Skin epidermis (tissue), 12 donors: ENCODE data around the gene ATP5F1D.
A peak's percentile ranks its signal among the peaks of the same experiment; 100 is the strongest.
"Not testable (repeated sequence)": the region's sequence is repeated elsewhere in the genome, so short reads cannot be mapped to it uniquely, and the experiment has no call there.

Experiments
- H3K27ac ChIP-seq, 21 experiments: fragments of 200-600 bp; sonication (generic) in 11 of 21; one replicate each; pipeline ENCODE4 v1.5.0; 2020; ENCODE audit warnings: mild to moderate bottlenecking in 3 of 21, inconsistent platforms in 2 of 21, moderate library complexity in 2 of 21
- H3K4me3 ChIP-seq, 7 experiments: fragments of 200-600 bp; sonication (generic) in 2 of 7; one replicate each; pipeline ENCODE4 v1.5.0; 2020; ENCODE audit warnings: inconsistent platforms in 2 of 7, mild to moderate bottlenecking in 2 of 7, moderate library complexity in 1 of 7

Gene ATP5F1D

DNA sequence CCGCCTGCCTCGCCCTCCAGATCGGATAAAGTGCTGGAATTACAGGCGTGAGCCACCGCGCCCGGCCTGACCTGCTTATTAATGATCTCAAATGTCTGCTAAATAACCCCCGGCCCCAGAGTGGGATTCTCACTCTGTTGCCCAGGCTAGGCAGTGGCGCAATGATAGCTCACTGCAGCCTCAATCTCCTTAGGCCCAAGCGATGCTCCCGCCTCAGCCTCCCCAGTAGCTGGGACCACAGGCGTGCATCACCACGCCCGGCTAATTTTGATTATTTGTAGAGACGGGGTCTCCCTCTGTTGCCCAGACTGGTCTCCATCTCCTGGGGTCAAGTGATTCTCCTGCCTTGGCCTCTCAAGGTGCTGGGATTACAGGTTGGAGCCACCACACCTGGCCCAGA lies 626 bp upstream of the ATP5F1D start:
- Histone ChIP-seq H3K27ac (peak overlapping the region in 15 of 21 experiments; percentile 13 to 97 (median 87)), H3K4me3 (peak overlapping the region in 6 of 7 experiments; percentile 18 to 95 (median 53))

DNA sequence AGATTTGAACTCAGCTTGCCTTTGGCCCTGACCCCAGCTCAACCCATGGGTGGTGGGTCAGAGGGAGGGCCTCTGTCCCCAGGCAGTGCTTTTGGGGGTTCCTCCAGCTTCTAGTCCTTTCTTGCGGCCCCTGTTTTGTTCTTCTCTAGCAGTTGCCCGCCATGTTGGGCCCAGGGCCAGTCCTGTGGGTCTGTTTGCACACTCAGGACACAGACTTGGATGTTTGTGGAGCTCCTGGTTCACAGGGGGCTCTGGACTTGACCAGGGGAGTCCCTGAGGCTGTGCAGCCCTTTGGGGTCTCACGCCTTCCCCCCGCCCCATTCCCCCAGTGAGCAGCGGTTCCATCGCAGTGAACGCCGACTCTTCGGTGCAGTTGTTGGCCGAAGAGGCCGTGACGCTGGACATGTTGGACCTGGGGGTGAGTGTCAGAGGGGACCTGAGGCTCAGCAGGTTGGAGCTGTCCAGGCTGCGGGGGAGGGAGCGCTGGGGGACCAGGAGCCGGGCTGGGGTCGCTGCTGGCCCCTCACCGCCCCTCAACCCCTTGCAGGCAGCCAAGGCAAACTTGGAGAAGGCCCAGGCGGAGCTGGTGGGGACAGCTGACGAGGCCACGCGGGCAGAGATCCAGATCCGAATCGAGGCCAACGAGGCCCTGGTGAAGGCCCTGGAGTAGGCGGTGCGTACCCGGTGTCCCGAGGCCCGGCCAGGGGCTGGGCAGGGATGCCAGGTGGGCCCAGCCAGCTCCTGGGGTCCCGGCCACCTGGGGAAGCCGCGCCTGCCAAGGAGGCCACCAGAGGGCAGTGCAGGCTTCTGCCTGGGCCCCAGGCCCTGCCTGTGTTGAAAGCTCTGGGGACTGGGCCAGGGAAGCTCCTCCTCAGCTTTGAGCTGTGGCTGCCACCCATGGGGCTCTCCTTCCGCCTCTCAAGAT lies 2.5 kb downstream of the ATP5F1D start:
- H3K4me3 ChIP-seq: peak overlapping the region in 6 of 7 experiments; percentile 15 to 37 (median 24)
- peak overlapping the region in 20 of 21 experiments; percentile 65 to 100 (median 87) for H3K27ac ChIP-seq

DNA sequence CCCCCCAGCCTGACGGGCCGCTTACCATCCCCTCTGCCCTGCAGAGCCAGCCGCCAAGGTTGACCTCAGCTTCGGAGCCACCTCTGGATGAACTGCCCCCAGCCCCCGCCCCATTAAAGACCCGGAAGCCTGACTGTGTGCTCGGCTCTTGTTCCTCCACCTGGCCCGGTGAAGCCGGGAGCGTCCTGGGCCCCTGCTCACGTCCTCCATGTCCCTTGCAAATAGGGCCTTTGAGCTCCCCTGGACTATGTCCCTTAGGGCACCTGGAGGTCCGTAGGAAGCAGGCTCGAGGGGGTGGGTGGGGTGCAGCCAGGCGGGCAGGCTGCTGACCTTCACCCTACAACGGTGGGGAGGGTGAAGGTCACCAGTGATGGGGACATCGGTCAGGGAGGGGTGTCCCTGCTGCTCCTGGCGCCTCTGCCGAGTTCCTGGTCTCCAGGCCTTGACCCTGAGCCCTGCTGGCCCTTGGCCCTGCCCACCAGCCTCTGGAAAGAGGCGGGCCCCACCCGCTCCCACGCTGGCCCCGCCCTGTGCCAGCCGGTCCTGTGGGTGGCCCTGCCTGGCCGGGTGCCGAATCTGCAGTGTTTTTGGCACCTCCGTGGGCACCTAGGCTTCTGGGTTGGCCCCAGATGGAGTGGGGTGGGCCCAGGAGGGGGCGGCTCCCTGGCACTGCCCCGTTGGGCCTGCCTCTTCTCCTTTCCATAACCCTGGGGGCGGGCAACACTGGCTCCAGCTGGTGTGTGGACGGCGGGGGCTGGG lies 3.3 kb downstream of the ATP5F1D start:
- Histone ChIP-seq H3K27ac (peak overlapping the region in 20 of 21 experiments; percentile 65 to 100 (median 87)), H3K4me3 (peak overlapping the region; percentile 3 to 37 (median 23))

DNA sequence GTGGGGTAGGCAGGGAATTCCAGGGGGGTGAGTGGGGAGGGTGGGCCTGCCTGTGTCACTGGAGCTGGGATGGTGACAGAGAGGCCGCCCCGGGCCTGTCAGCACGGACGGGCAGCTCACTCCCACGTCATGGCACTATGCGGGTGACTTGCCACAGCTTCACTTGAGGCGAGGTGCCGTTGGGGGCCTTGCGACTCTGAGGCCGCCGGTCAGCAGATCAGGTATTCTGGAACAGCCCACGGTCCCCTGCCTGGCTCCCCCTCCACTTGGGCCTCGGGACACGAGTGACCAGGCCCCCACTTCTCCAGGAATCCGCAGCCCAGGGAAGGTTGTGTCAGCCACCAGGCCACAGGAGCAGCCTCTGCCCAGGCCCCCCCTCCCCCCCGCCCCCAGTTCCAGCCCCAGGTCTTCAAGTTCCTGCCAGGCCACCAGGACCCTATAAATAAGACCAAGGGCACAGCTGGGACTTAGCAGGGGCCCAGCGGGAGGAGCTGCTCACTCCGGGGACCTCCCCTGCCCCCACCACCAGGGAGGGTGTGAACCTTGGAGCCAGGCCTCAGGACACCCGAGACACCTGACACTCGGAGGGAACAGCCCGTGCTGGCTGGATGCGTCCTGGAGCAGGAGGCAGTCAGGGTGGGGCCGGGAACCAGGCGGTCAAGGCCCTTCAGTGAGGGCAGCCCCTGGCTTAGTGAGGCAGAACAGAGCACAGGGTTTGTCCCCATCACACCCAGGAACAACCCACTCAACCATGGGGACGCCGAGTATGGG lies 4.1 kb downstream of the ATP5F1D start:
- Histone ChIP-seq H3K4me3 (peak overlapping the region in 2 of 7 experiments; percentile 26 to 37), H3K27ac (peak overlapping the region in 20 of 21 experiments; percentile 65 to 100 (median 87))

DNA sequence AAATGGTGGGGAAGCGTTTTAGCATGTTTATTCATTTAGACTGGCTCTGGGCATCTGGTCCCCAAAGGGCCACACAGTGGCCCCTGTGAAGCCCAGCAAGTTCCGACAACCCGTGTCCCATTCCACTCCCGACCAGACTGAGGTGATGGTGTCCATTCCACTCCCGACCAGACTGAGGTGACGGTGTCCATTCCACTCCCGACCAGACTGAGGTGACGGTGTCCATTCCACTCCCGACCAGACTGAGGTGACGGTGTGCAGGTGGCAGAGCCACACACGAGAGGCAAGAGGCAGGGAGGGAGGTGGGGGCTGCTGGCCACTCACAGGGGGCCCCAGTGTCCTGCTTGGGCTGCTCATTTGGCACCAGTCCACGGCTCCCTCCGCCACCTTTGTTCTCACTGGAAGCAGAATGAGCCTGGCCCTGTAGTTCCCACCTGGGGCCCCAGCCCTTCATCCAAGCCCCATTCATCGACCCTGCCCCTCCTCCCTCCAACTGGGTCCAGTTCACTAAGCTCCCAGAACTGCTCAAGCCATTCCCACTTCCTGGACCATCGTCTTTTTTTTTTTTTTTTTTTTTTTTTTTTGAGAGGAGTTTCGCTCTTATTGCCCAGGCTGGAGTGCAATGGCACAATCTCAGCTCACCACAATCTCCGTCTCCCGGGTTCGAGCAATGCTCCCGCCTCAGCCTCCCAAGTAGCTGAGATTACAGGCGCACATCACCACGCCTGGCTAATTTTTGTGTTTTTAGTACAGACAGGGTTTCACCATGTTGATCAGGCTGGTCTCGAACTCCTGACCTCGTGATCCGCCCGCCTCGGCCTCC lies 4.9 kb downstream of the ATP5F1D start:
- H3K27ac ChIP-seq: peak overlapping the region in 15 of 21 experiments; percentile 77 to 100 (median 87)
- not testable (repeated sequence) for H3K4me3 ChIP-seq

DNA sequence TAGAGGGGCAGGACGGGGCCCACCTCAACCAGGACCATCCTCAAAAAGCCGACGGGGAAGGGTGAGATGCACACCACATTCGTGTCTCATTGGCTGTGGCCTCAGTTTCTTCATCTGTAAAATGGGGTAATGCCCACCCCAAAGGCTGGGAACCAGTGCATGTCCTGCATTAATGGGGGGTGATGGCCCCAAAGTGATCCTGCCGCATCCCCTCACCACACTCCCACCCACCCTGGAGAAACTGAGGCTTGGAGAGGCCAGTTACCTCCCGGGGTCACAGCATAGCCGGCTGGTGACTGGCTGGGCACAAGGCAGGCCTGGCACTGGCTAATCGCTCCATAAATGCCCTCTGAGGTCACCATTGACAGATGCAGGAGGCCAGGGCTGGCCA lies 6.2 kb downstream of the ATP5F1D start:
- Histone ChIP-seq H3K4me3 (peak overlapping the region; percentile 71 to 93 (median 75)), H3K27ac (peak overlapping the region; percentile 95 to 100 (median 99))

DNA sequence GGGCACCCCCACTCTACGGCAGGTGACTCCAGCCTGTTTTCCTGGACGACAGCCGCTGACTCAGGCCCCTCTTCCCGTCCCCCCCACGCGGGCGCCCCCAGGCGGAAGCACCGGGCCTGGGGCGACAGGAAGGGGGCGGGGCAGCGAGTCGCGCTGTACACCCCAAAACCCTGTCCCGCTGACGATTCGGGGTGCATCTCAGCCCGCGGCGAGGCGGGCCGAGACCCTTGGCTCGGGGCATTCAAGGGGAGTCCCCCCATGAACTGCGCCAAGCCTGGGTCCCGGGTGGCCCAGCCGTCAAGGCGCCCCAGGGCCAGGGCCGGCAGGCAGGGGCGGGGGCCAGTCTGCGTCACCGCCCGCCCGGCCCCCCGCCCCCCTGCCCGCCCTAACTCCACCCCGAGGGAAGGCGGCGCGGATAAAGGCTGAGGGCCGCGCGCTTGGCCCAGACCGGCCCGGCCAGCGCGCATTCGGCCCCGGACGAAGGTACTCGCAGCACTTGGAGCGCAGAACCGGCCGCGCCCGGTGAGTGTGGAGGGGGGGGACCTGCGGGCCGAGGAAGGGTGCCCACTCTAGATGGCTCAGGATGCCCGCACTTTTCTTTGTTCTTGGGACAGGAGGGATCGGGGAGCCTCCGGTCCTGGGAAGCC lies 6.7 kb downstream of the ATP5F1D start, which contains the start of gene MIDN:
Gene MIDN (plus strand): TSS at position 445 of the 647 bp plus-strand sequence. CDS start 1,714 bp downstream, outside the sequence.
- H3K27ac ChIP-seq: peak within 1 kb of the TSS; percentile 95 to 100 (median 99)
- H3K4me3 ChIP-seq: peak within 1 kb of the TSS; percentile 71 to 93 (median 75)

DNA sequence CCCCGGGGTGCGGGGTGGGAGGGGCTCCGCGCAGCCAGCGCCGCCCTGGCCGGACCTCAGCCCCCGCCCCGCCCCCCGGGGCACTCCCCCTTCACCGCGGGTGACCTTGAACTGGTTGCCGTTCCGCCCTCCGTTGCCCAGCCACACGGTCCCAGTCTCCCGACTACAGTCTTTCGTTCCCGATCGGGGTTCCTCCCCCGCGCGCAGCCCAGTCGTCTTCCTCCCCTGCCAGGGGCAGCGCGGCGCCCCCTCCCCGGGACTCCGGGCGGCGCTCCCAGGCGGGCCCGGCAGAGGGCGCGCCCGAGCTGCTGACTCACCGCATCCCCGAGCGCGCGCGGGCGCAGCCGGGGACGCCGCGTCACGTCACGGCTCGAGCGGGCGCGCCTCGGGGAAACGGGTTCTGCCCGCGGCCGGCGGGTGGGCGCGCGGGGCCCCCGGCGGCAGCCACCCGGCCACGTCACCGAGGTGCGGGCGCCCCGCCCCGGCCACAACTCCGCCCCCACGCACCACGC lies 7.3 kb downstream of the ATP5F1D start:
- H3K4me3 ChIP-seq: peak overlapping the region; percentile 71 to 93 (median 75)
- H3K27ac ChIP-seq: peak overlapping the region; percentile 95 to 100 (median 99)

DNA sequence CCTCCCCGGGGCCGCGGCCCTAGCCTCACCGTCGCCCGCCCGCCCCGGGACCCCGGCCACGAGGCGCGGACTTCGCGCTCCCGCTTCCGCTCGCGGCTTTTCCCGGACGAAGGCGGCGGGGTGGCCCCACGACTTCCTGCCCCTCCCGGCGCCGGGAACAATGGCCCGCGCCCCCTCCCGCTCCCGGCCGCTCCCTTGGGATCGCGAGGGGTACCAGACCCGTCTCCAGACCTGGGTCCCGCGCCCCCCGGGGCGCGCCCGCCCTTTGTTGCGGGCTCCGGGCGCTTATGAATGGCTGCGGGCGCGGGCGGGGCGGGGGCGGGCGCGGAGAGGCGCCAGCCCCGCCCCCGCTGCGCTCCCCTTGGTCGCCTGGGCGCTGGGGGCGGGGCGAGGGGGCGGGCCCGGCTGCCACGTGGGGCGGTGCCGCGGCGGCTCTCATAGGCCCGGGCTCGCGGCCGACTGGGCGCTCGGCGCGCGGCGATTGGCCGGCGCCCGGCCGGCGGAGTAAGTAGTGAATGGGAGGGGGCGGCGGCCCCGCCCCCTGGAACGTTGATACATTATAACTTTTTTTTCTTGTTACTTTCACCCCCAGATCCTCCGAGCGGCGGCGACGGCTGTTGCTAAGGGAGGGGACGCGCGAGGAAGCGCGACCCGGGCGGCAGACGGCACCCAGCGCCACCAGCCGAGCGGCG lies 7.9 kb downstream of the ATP5F1D start:
- H3K4me3 ChIP-seq: peak overlapping the region; percentile 72 to 94 (median 88)
- H3K27ac ChIP-seq: peak overlapping the region; percentile 95 to 100 (median 99)

DNA sequence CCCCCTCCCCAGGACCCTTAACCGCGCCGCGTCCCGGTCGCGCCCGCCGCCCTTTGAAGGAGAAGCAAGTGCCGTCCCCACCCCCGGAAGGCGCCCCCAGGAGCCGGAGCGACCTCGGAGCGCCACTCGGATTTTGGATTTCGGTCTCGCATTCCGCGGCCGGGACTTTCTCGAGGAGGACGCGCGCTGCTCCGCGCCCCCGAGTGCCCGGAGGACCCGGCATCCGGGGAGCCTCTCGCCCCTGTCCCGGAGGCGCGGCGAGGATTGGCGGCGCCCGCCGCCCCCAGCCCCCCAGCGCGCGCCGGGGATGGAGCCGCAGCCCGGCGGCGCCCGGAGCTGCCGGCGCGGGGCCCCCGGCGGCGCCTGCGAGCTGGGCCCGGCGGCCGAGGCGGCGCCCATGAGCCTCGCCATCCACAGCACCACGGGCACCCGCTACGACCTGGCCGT lies 8.5 kb downstream of the ATP5F1D start:
- peak overlapping the region; percentile 61 to 100 (median 98) for H3K27ac ChIP-seq
- peak overlapping the region; percentile 68 to 94 (median 88) for H3K4me3 ChIP-seq

DNA sequence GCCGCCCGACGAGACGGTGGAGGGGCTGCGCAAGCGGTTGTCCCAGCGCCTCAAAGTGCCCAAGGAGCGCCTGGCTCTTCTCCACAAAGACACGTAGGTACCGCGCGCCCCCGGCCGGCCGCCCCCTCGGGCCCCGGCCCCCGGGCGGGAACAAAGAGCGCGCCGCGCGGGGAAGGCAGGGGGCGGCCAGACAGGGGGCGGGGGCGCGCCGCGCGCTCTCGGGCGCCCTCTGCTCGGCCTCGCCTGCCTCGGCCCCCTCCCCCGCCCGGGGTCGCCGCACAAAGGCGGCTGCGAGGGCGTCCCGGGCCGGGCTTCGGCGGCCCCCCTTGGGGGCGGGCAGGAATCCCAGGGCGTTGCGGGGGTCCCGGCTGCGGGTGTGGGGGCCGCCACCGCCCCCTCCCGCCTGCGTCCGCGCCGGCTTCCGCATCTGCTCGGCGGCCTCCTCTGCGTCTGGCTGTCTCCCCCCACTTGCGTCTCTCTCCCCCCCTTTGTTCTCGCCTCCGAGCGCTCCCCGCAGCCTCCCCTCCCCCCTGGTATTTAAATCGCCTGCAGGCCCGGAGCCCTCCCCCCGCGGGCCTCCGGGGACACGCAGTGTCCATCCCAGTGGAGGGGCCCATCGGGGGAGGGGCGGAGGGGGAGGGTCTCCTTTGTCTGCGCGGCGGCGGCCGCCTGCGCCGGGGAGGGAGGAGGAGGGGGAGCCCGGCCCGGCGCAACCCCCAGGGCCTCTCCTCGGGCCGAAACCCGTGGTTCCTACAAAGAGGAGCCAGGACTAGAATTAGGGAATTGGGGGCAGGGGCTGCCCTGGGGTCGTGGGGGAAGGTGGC lies 9.1 kb downstream of the ATP5F1D start:
- Histone ChIP-seq H3K27ac (peak overlapping the region; percentile 61 to 100 (median 98)), H3K4me3 (peak overlapping the region; percentile 68 to 94 (median 88))

DNA sequence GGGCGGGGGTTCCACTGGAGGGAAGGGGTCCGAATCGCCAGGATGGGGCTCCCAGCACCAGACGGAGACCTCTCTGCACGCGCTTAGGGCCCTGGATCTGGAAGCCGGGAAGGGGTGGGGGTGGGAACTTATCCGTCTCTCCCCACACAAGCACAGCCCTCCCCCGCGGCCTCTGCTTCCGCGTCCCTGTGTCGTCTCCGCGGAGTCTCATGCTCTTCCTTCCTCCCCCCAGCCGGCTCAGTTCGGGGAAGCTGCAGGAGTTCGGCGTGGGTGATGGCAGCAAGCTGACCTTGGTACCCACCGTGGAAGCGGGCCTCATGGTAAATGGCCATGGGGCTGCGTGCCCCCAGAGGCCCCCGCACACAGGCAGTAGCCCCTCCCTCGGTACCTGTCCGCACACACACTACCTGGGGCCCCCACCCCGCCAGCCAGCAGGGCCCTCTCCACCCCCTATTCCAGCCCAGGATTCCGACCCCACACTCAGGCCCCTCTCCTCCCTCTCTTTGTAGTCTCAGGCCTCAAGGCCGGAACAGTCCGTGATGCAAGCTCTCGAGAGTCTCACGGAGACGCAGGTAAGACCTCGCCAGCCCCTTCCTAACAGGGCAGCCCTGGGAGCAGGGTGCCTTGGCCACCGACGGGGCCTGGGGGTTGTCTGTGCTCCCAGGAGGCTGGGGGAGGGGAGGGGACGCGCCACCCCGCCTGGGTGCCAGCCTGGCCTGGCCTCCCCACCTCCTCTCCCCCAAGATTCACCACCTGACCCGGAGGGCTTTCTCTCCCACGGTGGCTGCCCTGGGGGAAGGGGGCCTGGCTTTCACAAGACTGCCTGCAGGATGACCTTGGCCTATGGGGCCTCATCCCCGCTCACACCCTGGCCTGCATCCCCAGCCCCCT lies 10.0 kb downstream of the ATP5F1D start:
- H3K4me3 ChIP-seq: peak overlapping the region; percentile 68 to 94 (median 88)
- H3K27ac ChIP-seq: peak overlapping the region; percentile 61 to 100 (median 98)

DNA sequence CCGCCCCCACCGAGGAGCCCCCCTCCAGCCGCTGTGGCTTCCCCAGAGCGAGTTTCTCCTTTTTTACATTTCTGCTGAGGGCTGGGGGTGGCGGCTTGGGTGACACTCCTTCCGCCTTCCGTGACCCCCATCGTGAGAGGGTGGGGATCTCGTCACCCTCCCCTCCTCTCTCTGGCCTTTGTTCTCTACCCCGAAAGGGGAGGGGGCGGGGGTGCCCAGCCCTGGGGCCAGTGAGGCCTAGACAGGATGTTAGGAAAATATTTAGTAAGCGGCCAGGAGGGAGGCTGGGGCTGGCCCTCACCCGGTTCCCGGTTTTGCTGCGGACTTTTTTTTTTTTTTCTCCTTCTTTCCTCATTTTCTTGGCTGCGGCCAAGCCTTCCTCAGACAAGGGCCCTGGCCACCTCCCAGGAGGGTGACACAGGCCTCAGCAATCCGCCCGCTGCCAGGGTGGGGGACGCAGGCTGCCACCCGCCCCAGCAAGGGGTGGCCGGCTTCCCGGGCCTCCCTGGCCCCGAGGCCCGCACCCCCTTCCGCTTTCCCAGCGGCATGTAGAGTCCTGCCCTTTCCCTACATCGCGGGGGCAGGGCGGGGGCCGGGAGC lies 10.8 kb downstream of the ATP5F1D start:
- Histone ChIP-seq H3K27ac (peak overlapping the region; percentile 61 to 100 (median 98)), H3K4me3 (peak overlapping the region; percentile 68 to 94 (median 88))

DNA sequence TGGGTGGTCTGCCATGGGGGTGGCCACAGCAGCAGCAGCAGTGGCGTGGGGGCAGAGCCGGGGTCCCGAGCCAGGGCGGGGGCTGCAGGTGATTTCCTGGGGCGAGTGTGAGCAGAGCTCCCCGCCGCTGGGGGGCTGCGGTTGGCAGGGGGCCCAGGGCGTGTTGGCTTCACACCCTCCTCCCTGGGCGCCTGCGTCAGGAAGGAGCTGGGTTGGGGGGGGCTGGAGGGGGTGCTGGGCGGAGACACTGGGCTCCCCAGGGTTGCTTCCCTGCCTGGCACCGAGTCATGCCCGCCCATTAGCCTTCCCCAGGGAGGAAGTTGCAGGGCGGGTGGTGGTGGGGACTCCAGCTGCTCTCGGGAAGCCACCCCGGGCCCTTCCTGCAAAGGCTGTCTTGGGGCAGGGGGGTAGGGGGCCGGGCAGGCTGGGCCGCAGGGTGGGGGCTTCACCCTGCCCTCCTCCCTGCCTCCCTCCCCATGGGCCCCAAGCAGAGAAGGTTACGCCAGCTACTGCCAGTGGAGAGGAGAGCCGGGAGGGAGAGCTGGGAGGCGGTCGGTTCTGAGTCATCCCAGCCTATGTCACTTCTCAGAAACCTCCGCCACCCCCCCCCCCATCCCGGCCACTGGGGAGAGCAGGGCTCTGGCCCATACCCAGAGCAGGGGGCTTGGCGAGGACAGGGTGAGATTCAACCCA lies 11.4 kb downstream of the ATP5F1D start:
- peak overlapping the region; percentile 61 to 100 (median 98) for H3K27ac ChIP-seq
- peak overlapping the region; percentile 68 to 94 (median 88) for H3K4me3 ChIP-seq
